ENCODE measurements around the gene NAALADL2.

GRCh38 chr3:175564363-175564762 is 705.2 kb downstream of the NAALADL2 start:
- TF ChIP-seq CTCF (IDR thresholded peaks at IDR 0.05) = no peak
- no peak for TF ChIP-seq POLR2AphosphoS5 (IDR thresholded peaks at IDR 0.05; ENCODE audit: low read depth, low read length)
- no peak for TF ChIP-seq SIN3A (IDR thresholded peaks at IDR 0.05; ENCODE audit: borderline replicate concordance, insufficient read depth, low read depth, low read length)
- TF ChIP-seq REST (IDR thresholded peaks at IDR 0.05; ENCODE audit: insufficient read depth in 1 of 2, low read depth in 2 of 2, low read length in 1 of 2) = no peak
- no peak for TF ChIP-seq TCF7L2 (IDR thresholded peaks at IDR 0.05; ENCODE audit: low read depth, low read length)
